GM19397 (cell line): ENCODE data around the gene TCP10L.

ENCODE experiments used
- ATAC-seq: cut with Tn5 transposase; IDR thresholded peaks from one replicate; pipeline ENCODE4 v1.9.1; 2021; ENCODE audit warnings: mild to moderate bottlenecking, moderate library complexity; ENCODE audit not compliant: unreplicated experiment

The TCP10L gene

GRCh38 chr21:32523988-32524719 lies 61.2 kb downstream of the TCP10L start:
- no peak for ATAC-seq
